Measurements from ENCODE around the gene CABLES2. TPM values are rescaled to one million over a fixed set of nuclear protein-coding genes. Genes with fewer than 3 reads are reported as not detected.

CABLES2 gene
- total RNA-seq, 2 donors from 2014 or later, result 1.6 to 2.6 TPM

- ATAC-seq, result no peak
- 51 to 52% methylated on average over 13 to 20 of the region's 20 CpGs for whole genome bisulfite sequencing, 2 donors
- peaks cover 0 to 8% of the 10 kb centered on the region in 2 donors for H3K36me3 ChIP-seq (replicated peaks in 1 of 2; ENCODE audit: insufficient read depth in 1 of 2, low read depth in 2 of 2)
- peaks cover 27% of the 10 kb centered on the region for H3K4me1 ChIP-seq
- no peak for DNase-seq
- no peak for TF ChIP-seq CTCF (IDR thresholded peaks at IDR 0.05)
- TF ChIP-seq POLR2A (IDR thresholded peaks at IDR 0.05), result no peak
- H3K27ac ChIP-seq, result peak overlapping the region in 2 of 4 donors; percentile 90 to 97
- no peaks in the 10 kb centered on the region for H3K27me3 ChIP-seq
- H3K4me3 ChIP-seq, result no peak overlapping the region
- no peaks in the 10 kb centered on the region for H3K9me3 ChIP-seq
- intact Hi-C loops (cut with DNase I), result no loop called here
These were observed 19.0 kb downstream of the CABLES2 start for GRCh38 chr20:62387933-62388635.

DNA sequence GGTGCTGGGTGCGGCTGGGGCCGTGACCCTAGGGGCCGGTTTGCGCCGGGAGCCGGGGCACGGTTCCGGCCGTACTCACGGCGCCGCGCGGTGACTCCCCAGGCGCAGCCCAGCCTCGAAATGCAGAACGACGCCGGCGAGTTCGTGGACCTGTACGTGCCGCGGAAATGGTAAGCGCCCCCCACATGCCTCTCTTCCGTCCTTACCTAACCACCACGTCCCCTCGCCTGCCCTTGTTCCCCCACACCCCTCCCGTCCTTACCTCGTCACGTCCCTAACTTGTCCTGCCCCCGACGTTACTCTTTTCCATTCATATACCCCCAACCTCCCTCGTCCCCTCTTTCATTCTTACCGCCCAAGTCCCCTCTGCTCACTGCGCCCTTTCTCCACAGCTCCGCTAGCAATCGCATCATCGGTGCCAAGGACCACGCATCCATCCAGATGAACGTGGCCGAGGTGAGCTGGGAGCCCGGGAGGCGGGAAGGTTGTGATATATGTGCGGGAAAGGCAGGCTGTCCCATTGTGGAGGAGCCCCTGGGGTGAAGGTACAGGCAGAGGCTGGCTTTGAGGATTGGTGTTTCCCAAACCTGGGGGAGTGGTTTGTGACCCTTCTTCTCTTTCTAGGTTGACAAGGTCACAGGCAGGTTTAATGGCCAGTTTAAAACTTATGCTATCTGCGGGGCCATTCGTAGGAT lies 19.7 kb downstream of the CABLES2 start:
- intact Hi-C loops (cut with DNase I), result no loop called here
- no peak for DNase-seq

DNA sequence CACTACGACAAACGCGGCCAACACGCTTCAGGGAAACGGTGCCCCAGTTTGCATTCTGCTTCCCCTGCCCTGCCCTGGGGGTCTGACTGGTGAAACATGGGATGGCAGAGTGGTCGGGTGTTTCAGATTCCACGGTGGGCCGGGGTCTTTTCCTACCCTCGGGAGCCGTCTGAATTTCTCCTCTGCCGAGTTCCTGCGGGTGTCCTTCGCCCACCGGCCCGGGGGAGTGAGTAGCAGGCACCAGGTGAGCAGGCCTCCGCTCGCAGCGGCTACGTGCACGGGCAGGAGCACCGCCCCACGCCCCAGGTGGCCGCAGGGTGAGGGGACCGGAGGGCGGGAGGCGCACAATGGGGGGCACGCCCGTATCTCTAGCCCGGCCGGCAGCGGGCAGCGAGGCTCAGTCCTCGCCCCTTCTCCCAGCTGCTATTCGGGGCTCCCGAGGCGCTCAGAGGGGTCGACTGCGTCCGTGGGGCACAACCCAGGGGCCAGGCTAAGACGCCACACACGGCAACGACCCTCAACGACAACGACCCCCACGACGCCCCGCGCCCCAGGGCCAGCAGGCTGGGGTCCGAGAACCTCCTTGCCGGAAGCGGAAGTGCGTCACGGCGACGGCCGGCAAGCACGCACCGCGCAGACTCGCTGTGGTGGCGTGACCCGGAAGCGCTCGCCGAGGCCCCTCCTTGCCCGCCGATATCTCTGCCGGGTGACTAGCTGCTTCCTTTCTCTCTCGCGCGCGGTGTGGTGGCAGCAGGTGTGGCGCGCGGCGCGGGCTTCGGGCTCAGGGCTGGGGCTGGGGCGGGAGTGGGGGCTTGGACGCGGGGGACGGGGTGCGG lies 20.5 kb downstream of the CABLES2 start, which contains the start of gene RPS21:
Gene RPS21 (plus strand): TSS at position 721 of the 836 bp plus-strand sequence. CDS start 236 bp downstream, outside the sequence.
- peak within 1 kb of the TSS; percentile 84 to 89 for H3K4me3 ChIP-seq
- TF ChIP-seq POLR2A (IDR thresholded peaks at IDR 0.05) (peak; percentile 69 to 87 (median 77)), CTCF (IDR thresholded peaks at IDR 0.05) (peak in 1 of 7 experiments; percentile 15)
- no peaks in the 10 kb centered on the region for H3K9me3 ChIP-seq
- intact Hi-C loops (cut with DNase I), result no loop called here
- peak; percentile 94 for ATAC-seq
- H3K4me1 ChIP-seq, result peaks cover 27% of the 10 kb centered on the region
- 0% methylated on average over 81 of the region's 83 CpGs; no CpG with 5 or more reads in 1 of the 2 donors for WGBS, 2 donors
- H3K27ac ChIP-seq, result peak within 1 kb of the TSS; percentile 88 to 97 (median 90)
- peak; percentile 94 to 95 (median 94) for DNase-seq
- H3K27me3 ChIP-seq, result no peaks in the 10 kb centered on the region
- peaks cover 0 to 8% of the 10 kb centered on the region in 2 donors for H3K36me3 ChIP-seq (replicated peaks in 1 of 2; ENCODE audit: insufficient read depth in 1 of 2, low read depth in 2 of 2)

More for the DNA sequence above, 19.7 kb downstream of the CABLES2 start:
- TF ChIP-seq CTCF (IDR thresholded peaks at IDR 0.05) (no peak), POLR2A (IDR thresholded peaks at IDR 0.05) (no peak)
- H3K27ac ChIP-seq, result peak overlapping the region; percentile 88 to 97 (median 90)
- H3K9me3 ChIP-seq, result no peaks in the 10 kb centered on the region
- H3K27me3 ChIP-seq, result no peaks in the 10 kb centered on the region
- no peak for ATAC-seq
- H3K4me3 ChIP-seq, result peak overlapping the region; percentile 84 to 89
- H3K4me1 ChIP-seq, result peaks cover 27% of the 10 kb centered on the region
- WGBS, 2 donors, result 1% methylated on average over 31 to 47 of the region's 47 CpGs
- H3K36me3 ChIP-seq (replicated peaks in 1 of 2; ENCODE audit: insufficient read depth in 1 of 2, low read depth in 2 of 2), result peaks cover 0 to 8% of the 10 kb centered on the region in 2 donors

DNA sequence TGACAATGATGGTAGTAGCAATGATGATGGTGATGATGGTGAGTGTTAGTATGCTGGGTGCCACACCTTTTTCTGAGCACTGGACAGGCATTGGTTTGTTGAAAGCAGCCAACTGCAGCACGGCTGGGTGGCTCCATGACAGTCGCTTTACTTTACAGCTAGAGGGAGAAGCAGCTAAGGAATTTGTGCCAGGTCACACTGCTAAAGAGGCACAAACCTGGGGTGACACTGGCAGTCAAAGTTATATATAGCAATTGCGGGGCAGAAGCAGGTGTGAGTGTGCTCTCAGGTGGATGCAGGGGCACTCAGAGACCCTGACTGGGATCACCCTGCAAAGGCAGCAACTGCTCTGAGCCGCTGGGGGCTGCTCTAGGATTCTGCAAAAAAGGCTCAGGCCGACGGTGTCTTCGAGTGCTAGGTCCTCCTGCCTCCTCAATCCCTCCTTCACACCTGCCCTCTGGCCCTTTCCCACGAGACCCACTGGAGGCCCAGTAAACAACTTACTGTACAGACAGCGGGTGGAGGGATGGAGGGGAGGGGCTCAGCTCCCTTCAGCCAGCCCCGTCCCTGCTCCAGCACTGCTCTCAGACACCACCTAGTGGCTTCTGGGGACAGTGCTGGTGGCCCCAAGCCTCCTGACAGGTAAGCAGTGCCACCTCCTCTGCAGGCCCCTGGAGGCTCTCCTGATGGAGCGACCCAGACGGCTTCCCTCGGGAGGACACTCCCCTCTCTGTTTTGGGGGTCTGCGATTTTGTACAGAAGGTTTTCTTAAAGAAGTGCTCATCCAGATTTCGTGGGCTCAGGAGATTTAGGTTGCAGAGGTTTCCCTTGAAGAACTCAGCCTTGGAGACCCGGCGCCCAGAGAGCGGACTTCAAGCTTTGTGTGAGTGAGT lies 24.5 kb downstream of the CABLES2 start:
- WGBS, 2 donors, result 40 to 49% methylated on average over 9 to 17 of the region's 18 CpGs
- Histone ChIP-seq H3K4me1 (peaks cover 29% of the 10 kb centered on the region), H3K4me3 (no peak overlapping the region), H3K36me3 (replicated peaks in 1 of 2; ENCODE audit: insufficient read depth in 1 of 2, low read depth in 2 of 2) (no peaks in the 10 kb centered on the region), H3K9me3 (no peaks in the 10 kb centered on the region), H3K27me3 (no peaks in the 10 kb centered on the region), H3K27ac (peak overlapping the region in 1 of 4 donors; percentile 28)
- peak; percentile 74 for ATAC-seq
- intact Hi-C loops (cut with DNase I), result loop anchor here (5.0 kb wide), 1 partner anchor 75 kb away; no protein-coding TSS in a partner anchor
- TF ChIP-seq CTCF (IDR thresholded peaks at IDR 0.05), result peak; percentile 86 to 95 (median 91)
- no peak for TF ChIP-seq POLR2A (IDR thresholded peaks at IDR 0.05)
- peak; percentile 86 to 91 (median 86) for DNase-seq
